BLaER1 (cell line): ENCODE data around the gene LGALS4.
"Not testable (repeated sequence)": the region's sequence is repeated elsewhere in the genome, so short reads cannot be mapped to it uniquely, and the experiment has no call there.

ENCODE experiments used
- H3K27ac ChIP-seq: shearing (Covaris generic); formaldehyde crosslinking; 2 replicates; pipeline ENCODE4 v1.8.1; 2022
- H3K27me3 ChIP-seq: shearing (Covaris generic); formaldehyde crosslinking; 2 replicates; pipeline ENCODE4 v1.8.1; 2022
- H3K36me3 ChIP-seq: shearing (Covaris generic); formaldehyde crosslinking; 2 replicates; pipeline ENCODE4 v1.8.1; 2022
- H3K4me1 ChIP-seq: shearing (Covaris generic); formaldehyde crosslinking; 2 replicates; pipeline ENCODE4 v1.8.1; 2022
- H3K4me2 ChIP-seq: shearing (Covaris generic); formaldehyde crosslinking; 2 replicates; pipeline ENCODE4 v1.8.1; 2022
- H3K4me3 ChIP-seq: shearing (Covaris generic); formaldehyde crosslinking; 2 replicates; pipeline ENCODE4 v1.8.1; 2022
- H3K9ac ChIP-seq: shearing (Covaris generic); formaldehyde crosslinking; 2 replicates; pipeline ENCODE4 v1.8.1; 2022
- H3K9me3 ChIP-seq: shearing (Covaris generic); formaldehyde crosslinking; 2 replicates; pipeline ENCODE4 v1.8.1; 2022
- H4K20me1 ChIP-seq: shearing (Covaris generic); formaldehyde crosslinking; 2 replicates; pipeline ENCODE4 v1.8.1; 2022
- Cebpa-rat ChIP-seq: shearing (Covaris generic); IDR thresholded peaks from 2 replicates; pipeline ENCODE4 v1.8.1; 2022

Gene LGALS4

GRCh38 chr19:38773469-38774177 lies 39.1 kb downstream of the LGALS4 start, which contains the start of gene LGALS7:
LGALS7 (minus strand) TSS chr19:38773517; CDS start chr19:38773492, 25 bp downstream.
- no peak for TF ChIP-seq Cebpa-rat
- H3K4me3 ChIP-seq: no peak within 1 kb of the TSS
- H3K27me3 ChIP-seq: 0 out of 2 replicates have a peak, but pooled peaks cover 3% of the 10 kb centered on the region
- H3K9me3 ChIP-seq: no peaks in the 10 kb centered on the region
- peaks cover 23% of the 10 kb centered on the region for H3K4me1 ChIP-seq
- H3K36me3 ChIP-seq: no peaks in the 10 kb centered on the region
- H4K20me1 ChIP-seq: no peaks in the 10 kb centered on the region
- H3K27ac ChIP-seq: no peak within 1 kb of the TSS
- no peak within 1 kb of the TSS for H3K4me2 ChIP-seq
- no peak within 1 kb of the TSS for H3K9ac ChIP-seq

GRCh38 chr19:38771569-38771968 lies 41.2 kb downstream of the LGALS4 start:
- not testable (repeated sequence) for H3K27me3 ChIP-seq, H3K9me3 ChIP-seq, H3K36me3 ChIP-seq, H3K9ac ChIP-seq, H3K27ac ChIP-seq, H3K4me3 ChIP-seq, H3K4me2 ChIP-seq, H4K20me1 ChIP-seq
- H3K4me1 ChIP-seq: peaks cover 16% of the 10 kb centered on the region

- not testable (repeated sequence) for H3K27ac ChIP-seq, H4K20me1 ChIP-seq, H3K27me3 ChIP-seq, H3K4me3 ChIP-seq, H3K4me2 ChIP-seq, H3K36me3 ChIP-seq, H3K9me3 ChIP-seq, H3K9ac ChIP-seq
- peaks cover 16% of the 10 kb centered on the region for H3K4me1 ChIP-seq
Observed at GRCh38 chr19:38770949-38771275, 41.8 kb downstream of the LGALS4 start.

- H4K20me1 ChIP-seq, H3K27me3 ChIP-seq, H3K36me3 ChIP-seq, H3K9me3 ChIP-seq: not testable (repeated sequence)
- H3K4me2 ChIP-seq: peak overlapping the region; percentile 82
- peak overlapping the region; percentile 81 for H3K9ac ChIP-seq
- H3K4me3 ChIP-seq: peak overlapping the region; percentile 63
- H3K27ac ChIP-seq: peak overlapping the region; percentile 90
- H3K4me1 ChIP-seq: peaks cover 16% of the 10 kb centered on the region
Observed at GRCh38 chr19:38770228-38770948, 42.4 kb downstream of the LGALS4 start.

- Histone ChIP-seq H3K27ac (peak overlapping the region; percentile 90), H3K4me3 (peak overlapping the region; percentile 63), H3K9ac (peak overlapping the region; percentile 81)
Observed at GRCh38 chr19:38769635-38770211, 43.0 kb downstream of the LGALS4 start.

GRCh38 chr19:38766276-38767047 lies 46.3 kb downstream of the LGALS4 start:
- H4K20me1 ChIP-seq: no peaks in the 10 kb centered on the region
- H3K4me3 ChIP-seq: no peak overlapping the region
- no peak overlapping the region for H3K9ac ChIP-seq
- H3K27ac ChIP-seq: no peak overlapping the region
- H3K27me3 ChIP-seq: 0 out of 2 replicates have a peak, but pooled peaks cover 3% of the 10 kb centered on the region
- H3K9me3 ChIP-seq: no peaks in the 10 kb centered on the region
- no peak for TF ChIP-seq Cebpa-rat
- H3K36me3 ChIP-seq: no peaks in the 10 kb centered on the region
- H3K4me2 ChIP-seq: no peak overlapping the region
- H3K4me1 ChIP-seq: peaks cover 26% of the 10 kb centered on the region

More at GRCh38 chr19:38769635-38770211, 43.0 kb downstream of the LGALS4 start:
- no peaks in the 10 kb centered on the region for H3K36me3 ChIP-seq
- H3K9me3 ChIP-seq: no peaks in the 10 kb centered on the region
- peak overlapping the region; percentile 82 for H3K4me2 ChIP-seq
- no peaks in the 10 kb centered on the region for H4K20me1 ChIP-seq
- no peak for TF ChIP-seq Cebpa-rat
- 0 out of 2 replicates have a peak, but pooled peaks cover 3% of the 10 kb centered on the region for H3K27me3 ChIP-seq
- H3K4me1 ChIP-seq: peaks cover 16% of the 10 kb centered on the region

- H3K27ac ChIP-seq: no peak overlapping the region
Observed at GRCh38 chr19:38765214-38765613, 47.5 kb downstream of the LGALS4 start.

GRCh38 chr19:38763795-38764220 lies 48.9 kb downstream of the LGALS4 start:
- H3K9ac ChIP-seq: no peak overlapping the region
- no peak overlapping the region for H3K27ac ChIP-seq
- peaks cover 16% of the 10 kb centered on the region for H3K4me1 ChIP-seq
- no peaks in the 10 kb centered on the region for H3K9me3 ChIP-seq
- H3K27me3 ChIP-seq: no peaks in the 10 kb centered on the region
- H3K36me3 ChIP-seq: no peaks in the 10 kb centered on the region
- TF ChIP-seq Cebpa-rat: no peak
- H3K4me3 ChIP-seq: no peak overlapping the region
- H4K20me1 ChIP-seq: no peaks in the 10 kb centered on the region
- no peak overlapping the region for H3K4me2 ChIP-seq

More at GRCh38 chr19:38765214-38765613, 47.5 kb downstream of the LGALS4 start:
- peaks cover 30% of the 10 kb centered on the region for H3K4me1 ChIP-seq
- no peaks in the 10 kb centered on the region for H3K9me3 ChIP-seq
- no peaks in the 10 kb centered on the region for H4K20me1 ChIP-seq
- H3K9ac ChIP-seq: no peak overlapping the region
- H3K36me3 ChIP-seq: no peaks in the 10 kb centered on the region
- H3K27me3 ChIP-seq: 0 out of 2 replicates have a peak, but pooled peaks cover 3% of the 10 kb centered on the region
- H3K4me3 ChIP-seq: no peak overlapping the region
- no peak for TF ChIP-seq Cebpa-rat
- no peak overlapping the region for H3K4me2 ChIP-seq

GRCh38 chr19:38761884-38762389 lies 50.8 kb downstream of the LGALS4 start:
- H3K4me1 ChIP-seq: peaks cover 15% of the 10 kb centered on the region
- not testable (repeated sequence) for H3K9ac ChIP-seq, H3K4me2 ChIP-seq, H3K36me3 ChIP-seq, H3K27me3 ChIP-seq, H4K20me1 ChIP-seq, H3K9me3 ChIP-seq, H3K4me3 ChIP-seq, H3K27ac ChIP-seq

GRCh38 chr19:38760805-38761517 lies 51.8 kb downstream of the LGALS4 start:
- H3K9ac ChIP-seq, H3K9me3 ChIP-seq, H3K4me3 ChIP-seq, H4K20me1 ChIP-seq, H3K36me3 ChIP-seq, H3K27ac ChIP-seq, H3K27me3 ChIP-seq, H3K4me2 ChIP-seq: not testable (repeated sequence)
- H3K4me1 ChIP-seq: peaks cover 15% of the 10 kb centered on the region
